ENCODE results near the gene TEX11. TPM values are rescaled to one million over a fixed set of nuclear protein-coding genes. Genes with fewer than 3 reads are reported as not detected.
A peak's percentile ranks its signal among the peaks of the same experiment; 100 is the strongest.

TEX11 gene
- total and polyA plus RNA-seq, 2 experiments from 2014 or later, result not detected

GRCh38 chrX:70508296-70508911 lies 400.1 kb downstream of the TEX11 start:
- WGBS, 2 experiments (ENCODE audit: low coverage in 1 of 2, low lambda C conversion rate in 2 of 2, missing lambda C conversion rate in 2 of 2), result 19 to 23% methylated on average over 6 of the region's 6 CpGs
- Histone ChIP-seq H3F3A (ENCODE audit: insufficient read depth) (no peaks in the 10 kb centered on the region), H2AFZ (no peak overlapping the region), H3K36me3 (ENCODE audit: low read depth) (no peaks in the 10 kb centered on the region), H3K9ac (no peak overlapping the region), H3K27ac (no peak overlapping the region), H4K20me1 (ENCODE audit: insufficient read depth) (no peaks in the 10 kb centered on the region), H3K4me1 (ENCODE audit: insufficient read depth) (no peaks in the 10 kb centered on the region), H3K9me2 (ENCODE audit: insufficient read depth) (no peaks in the 10 kb centered on the region), H3K79me2 (ENCODE audit: insufficient read depth) (no peaks in the 10 kb centered on the region), H3K9me3 (ENCODE audit: low read depth) (no peaks in the 10 kb centered on the region), H3K4me2 (ENCODE audit: unreplicated experiment) (no peak overlapping the region), H3K27me3 (replicated peaks; ENCODE audit: insufficient read depth) (no peaks in the 10 kb centered on the region), H3K4me3 (no peak overlapping the region)
- peak; percentile 24 for DNase-seq
- TF ChIP-seq EZH2phosphoT487 (IDR thresholded peaks at IDR 0.05; ENCODE audit: insufficient read depth, low read depth) (no peak), EZH2 (IDR thresholded peaks at IDR 0.05; ENCODE audit: insufficient read depth, poor library complexity, severe bottlenecking) (no peak)
- in situ Hi-C loops (cut with MboI), result no loop called here

- TF ChIP-seq EZH2phosphoT487 (IDR thresholded peaks at IDR 0.05; ENCODE audit: insufficient read depth, low read depth) (no peak), EZH2 (IDR thresholded peaks at IDR 0.05; ENCODE audit: insufficient read depth, poor library complexity, severe bottlenecking) (no peak)
- no peak for DNase-seq
- in situ Hi-C loops (cut with MboI), result no loop called here
Observed at GRCh38 chrX:70505451-70505841, 403.1 kb downstream of the TEX11 start.

GRCh38 chrX:70504772-70505450 lies 403.6 kb downstream of the TEX11 start:
- DNase-seq, result no peak
- Histone ChIP-seq H3K36me3 (ENCODE audit: low read depth) (no peaks in the 10 kb centered on the region), H3K4me2 (ENCODE audit: unreplicated experiment) (no peak overlapping the region), H4K20me1 (ENCODE audit: insufficient read depth) (no peaks in the 10 kb centered on the region), H3K27me3 (replicated peaks; ENCODE audit: insufficient read depth) (no peaks in the 10 kb centered on the region), H3K9me2 (ENCODE audit: insufficient read depth) (no peaks in the 10 kb centered on the region), H3K4me3 (no peak overlapping the region), H2AFZ (no peak overlapping the region), H3K9me3 (ENCODE audit: low read depth) (no peaks in the 10 kb centered on the region), H3K79me2 (ENCODE audit: insufficient read depth) (no peaks in the 10 kb centered on the region), H3K27ac (no peak overlapping the region), H3K9ac (no peak overlapping the region), H3F3A (ENCODE audit: insufficient read depth) (no peaks in the 10 kb centered on the region), H3K4me1 (ENCODE audit: insufficient read depth) (no peaks in the 10 kb centered on the region)
- in situ Hi-C loops (cut with MboI), result no loop called here
- TF ChIP-seq EZH2phosphoT487 (IDR thresholded peaks at IDR 0.05; ENCODE audit: insufficient read depth, low read depth) (no peak), EZH2 (IDR thresholded peaks at IDR 0.05; ENCODE audit: insufficient read depth, poor library complexity, severe bottlenecking) (no peak)
- 80 to 83% methylated on average over 6 of the region's 6 CpGs for WGBS, 2 experiments (ENCODE audit: low coverage in 1 of 2, low lambda C conversion rate in 2 of 2, missing lambda C conversion rate in 2 of 2)

More at GRCh38 chrX:70505451-70505841, 403.1 kb downstream of the TEX11 start:
- Histone ChIP-seq H3K9me2 (ENCODE audit: insufficient read depth) (no peaks in the 10 kb centered on the region), H3K79me2 (ENCODE audit: insufficient read depth) (no peaks in the 10 kb centered on the region), H3K4me2 (ENCODE audit: unreplicated experiment) (no peak overlapping the region), H3K9me3 (ENCODE audit: low read depth) (no peaks in the 10 kb centered on the region), H3K9ac (no peak overlapping the region), H4K20me1 (ENCODE audit: insufficient read depth) (no peaks in the 10 kb centered on the region), H3K4me1 (ENCODE audit: insufficient read depth) (no peaks in the 10 kb centered on the region), H3K4me3 (no peak overlapping the region), H3K36me3 (ENCODE audit: low read depth) (no peaks in the 10 kb centered on the region), H3K27ac (no peak overlapping the region), H3F3A (ENCODE audit: insufficient read depth) (no peaks in the 10 kb centered on the region), H2AFZ (no peak overlapping the region), H3K27me3 (replicated peaks; ENCODE audit: insufficient read depth) (no peaks in the 10 kb centered on the region)
- 76 to 77% methylated on average over 4 of the region's 4 CpGs for WGBS, 2 experiments (ENCODE audit: low coverage in 1 of 2, low lambda C conversion rate in 2 of 2, missing lambda C conversion rate in 2 of 2)

- Histone ChIP-seq H3K36me3 (ENCODE audit: low read depth) (no peaks in the 10 kb centered on the region), H3K79me2 (ENCODE audit: insufficient read depth) (no peaks in the 10 kb centered on the region), H2AFZ (no peak overlapping the region), H3K9me2 (ENCODE audit: insufficient read depth) (no peaks in the 10 kb centered on the region), H3K4me3 (no peak overlapping the region), H3K27me3 (replicated peaks; ENCODE audit: insufficient read depth) (no peaks in the 10 kb centered on the region), H3K4me1 (ENCODE audit: insufficient read depth) (no peaks in the 10 kb centered on the region), H3K9me3 (ENCODE audit: low read depth) (no peaks in the 10 kb centered on the region), H4K20me1 (ENCODE audit: insufficient read depth) (no peaks in the 10 kb centered on the region), H3K4me2 (ENCODE audit: unreplicated experiment) (no peak overlapping the region), H3F3A (ENCODE audit: insufficient read depth) (no peaks in the 10 kb centered on the region), H3K27ac (no peak overlapping the region), H3K9ac (no peak overlapping the region)
- DNase-seq, result no peak
- in situ Hi-C loops (cut with MboI), result no loop called here
- WGBS, 2 experiments (ENCODE audit: low coverage in 1 of 2, low lambda C conversion rate in 2 of 2, missing lambda C conversion rate in 2 of 2), result 91 to 93% methylated on average over 3 to 4 of the region's 4 CpGs
- TF ChIP-seq EZH2phosphoT487 (IDR thresholded peaks at IDR 0.05; ENCODE audit: insufficient read depth, low read depth) (no peak), EZH2 (IDR thresholded peaks at IDR 0.05; ENCODE audit: insufficient read depth, poor library complexity, severe bottlenecking) (no peak)
Observed at GRCh38 chrX:70500826-70501225, 407.7 kb downstream of the TEX11 start.

All from GM23248 (cell line).